22Rv1 (cell line): ENCODE results near the gene CTNNAL1.
"Not testable (repeated sequence)": the region's sequence is repeated elsewhere in the genome, so short reads cannot be mapped to it uniquely, and the experiment has no call there.

Experiments
- H3K27ac ChIP-seq: fragments of 450-650 bp; 2 replicates; pipeline ENCODE4 v1.5.1; 2017
- ZFX ChIP-seq: fragments of 450-650 bp; IDR thresholded peaks from 2 replicates; pipeline ENCODE4 v1.6.1; 2017; ENCODE audit warnings: antibody characterized with exemption, borderline replicate concordance
- TF ChIP-seq, protein P1 (sequence below): fragments of 450-650 bp; IDR thresholded peaks from 2 replicates; pipeline ENCODE4 v1.5.1; 2017; ENCODE audit warnings: mild to moderate bottlenecking

CTNNAL1 gene

DNA sequence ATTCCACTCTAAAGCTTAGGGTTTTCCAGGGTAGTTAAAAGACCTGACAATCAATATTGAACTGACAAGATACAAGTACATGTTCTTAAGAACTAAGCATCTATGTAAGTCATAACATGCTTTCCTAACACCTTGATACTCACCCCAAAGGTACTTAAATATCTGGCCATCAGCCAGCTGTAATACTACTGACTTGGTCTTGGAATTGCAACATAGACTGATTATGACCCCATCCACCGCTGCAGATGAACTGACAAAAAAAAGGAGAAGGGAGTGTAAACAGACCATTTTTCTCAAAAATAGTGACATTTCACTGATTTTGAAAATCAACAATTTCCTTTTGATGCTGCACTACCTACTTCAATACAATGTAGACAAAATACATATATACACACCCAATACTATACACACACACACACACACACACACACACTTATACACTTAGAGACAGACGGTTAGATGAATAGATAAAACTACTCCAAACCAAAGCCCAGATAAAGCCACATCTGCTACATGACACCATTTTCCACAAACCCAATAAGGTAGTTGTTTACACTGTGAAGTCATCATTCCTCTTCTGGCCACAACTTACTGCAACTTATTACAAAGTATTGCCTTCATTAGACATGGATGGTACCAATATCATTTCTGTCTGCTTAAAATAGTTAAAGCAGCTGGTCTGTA, 109.7 kb downstream of the CTNNAL1 start:
- no peak overlapping the region for H3K27ac ChIP-seq

DNA sequence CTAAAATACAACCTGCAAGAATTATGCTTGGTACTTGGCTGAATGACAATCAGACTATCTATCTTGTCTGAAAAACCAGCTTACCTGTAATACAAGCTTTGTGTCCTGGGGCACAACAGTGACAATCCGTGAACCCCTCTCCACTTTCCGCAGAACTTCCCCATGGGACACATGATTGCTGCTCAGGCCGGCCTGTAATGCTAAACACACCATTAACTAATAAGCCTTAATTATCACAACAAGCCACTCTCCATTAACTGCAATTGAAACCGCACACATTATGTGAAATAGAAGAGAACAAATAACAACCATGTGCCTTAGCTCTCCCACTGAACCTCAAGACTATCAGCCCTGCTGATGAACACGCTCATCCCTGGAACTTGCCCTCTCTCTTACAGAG, 113.1 kb downstream of the CTNNAL1 start:
- TF ChIP-seq ZFX: no peak
- TF ChIP-seq, protein P1, sequence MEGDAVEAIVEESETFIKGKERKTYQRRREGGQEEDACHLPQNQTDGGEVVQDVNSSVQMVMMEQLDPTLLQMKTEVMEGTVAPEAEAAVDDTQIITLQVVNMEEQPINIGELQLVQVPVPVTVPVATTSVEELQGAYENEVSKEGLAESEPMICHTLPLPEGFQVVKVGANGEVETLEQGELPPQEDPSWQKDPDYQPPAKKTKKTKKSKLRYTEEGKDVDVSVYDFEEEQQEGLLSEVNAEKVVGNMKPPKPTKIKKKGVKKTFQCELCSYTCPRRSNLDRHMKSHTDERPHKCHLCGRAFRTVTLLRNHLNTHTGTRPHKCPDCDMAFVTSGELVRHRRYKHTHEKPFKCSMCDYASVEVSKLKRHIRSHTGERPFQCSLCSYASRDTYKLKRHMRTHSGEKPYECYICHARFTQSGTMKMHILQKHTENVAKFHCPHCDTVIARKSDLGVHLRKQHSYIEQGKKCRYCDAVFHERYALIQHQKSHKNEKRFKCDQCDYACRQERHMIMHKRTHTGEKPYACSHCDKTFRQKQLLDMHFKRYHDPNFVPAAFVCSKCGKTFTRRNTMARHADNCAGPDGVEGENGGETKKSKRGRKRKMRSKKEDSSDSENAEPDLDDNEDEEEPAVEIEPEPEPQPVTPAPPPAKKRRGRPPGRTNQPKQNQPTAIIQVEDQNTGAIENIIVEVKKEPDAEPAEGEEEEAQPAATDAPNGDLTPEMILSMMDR: no peak
- H3K27ac ChIP-seq: no peak overlapping the region

More for the DNA sequence above, 109.7 kb downstream of the CTNNAL1 start:
- TF ChIP-seq, protein P1: no peak

DNA sequence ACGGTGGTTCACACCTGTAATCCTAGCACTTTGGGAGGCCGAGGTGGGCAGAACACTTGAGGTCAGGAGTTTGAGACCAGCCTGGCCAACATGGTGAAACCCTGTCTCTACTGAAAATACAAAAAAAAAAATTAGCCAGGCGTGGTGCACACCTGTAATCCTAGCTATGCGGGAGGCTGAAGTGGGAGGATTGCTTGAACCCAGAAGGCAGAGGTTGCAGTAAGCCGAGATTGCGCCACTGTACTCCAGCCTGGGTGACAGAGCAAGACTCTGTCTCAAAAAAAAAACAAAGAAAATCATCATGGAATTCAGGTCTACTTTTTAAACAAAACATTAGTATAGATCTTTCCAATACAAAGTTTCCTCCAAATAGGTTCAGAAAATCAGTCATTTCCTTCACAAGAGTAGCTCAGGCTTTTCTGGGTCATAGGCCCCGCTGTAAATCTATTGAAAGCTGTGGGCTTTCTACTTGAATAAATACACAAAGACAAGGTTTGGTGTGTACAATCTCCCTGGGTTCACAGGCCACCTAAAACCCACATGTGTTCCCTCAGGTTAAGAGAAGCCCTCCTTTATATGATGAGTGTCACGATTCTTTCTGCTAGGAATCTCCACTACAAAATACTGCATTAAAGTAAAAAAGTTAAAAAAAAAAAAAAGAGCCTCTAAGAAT, 114.1 kb downstream of the CTNNAL1 start:
- H3K27ac ChIP-seq: not testable (repeated sequence)

DNA sequence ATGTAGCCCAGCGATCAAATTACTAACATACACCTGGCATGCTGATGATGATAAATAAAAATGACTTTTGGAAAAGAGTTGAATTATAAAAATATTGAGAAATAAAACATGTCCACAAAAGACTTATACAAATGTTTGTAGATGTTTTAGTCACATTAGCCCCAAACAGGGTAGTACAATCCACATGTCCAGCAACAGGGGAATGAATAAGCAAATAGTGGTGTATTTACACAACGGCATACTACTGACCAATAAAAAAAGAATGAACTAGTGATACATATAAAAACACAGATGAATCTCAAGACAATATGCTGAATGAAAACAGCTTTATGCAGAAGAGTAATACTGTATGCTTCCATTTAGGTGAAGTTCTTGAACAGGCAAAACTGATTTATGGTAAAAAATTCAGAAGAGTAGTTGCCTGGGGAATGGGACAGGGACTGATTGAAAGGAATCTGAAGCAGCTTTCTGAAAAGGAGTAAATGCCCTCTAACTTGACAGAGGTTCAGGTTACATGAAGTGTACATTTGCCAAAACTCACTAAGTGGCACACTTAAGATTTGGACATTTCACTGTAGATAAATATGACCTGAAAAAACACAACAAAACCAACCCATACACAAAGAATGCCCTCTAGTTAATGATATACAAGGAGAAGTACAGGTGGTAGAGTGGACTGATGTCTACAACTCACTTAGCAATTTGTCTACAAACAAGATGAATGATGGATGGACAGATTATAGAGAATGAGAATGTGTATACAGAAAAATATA, 115.8 kb downstream of the CTNNAL1 start:
- TF ChIP-seq, protein P1: no peak
- TF ChIP-seq ZFX: no peak
- H3K27ac ChIP-seq: no peak overlapping the region

DNA sequence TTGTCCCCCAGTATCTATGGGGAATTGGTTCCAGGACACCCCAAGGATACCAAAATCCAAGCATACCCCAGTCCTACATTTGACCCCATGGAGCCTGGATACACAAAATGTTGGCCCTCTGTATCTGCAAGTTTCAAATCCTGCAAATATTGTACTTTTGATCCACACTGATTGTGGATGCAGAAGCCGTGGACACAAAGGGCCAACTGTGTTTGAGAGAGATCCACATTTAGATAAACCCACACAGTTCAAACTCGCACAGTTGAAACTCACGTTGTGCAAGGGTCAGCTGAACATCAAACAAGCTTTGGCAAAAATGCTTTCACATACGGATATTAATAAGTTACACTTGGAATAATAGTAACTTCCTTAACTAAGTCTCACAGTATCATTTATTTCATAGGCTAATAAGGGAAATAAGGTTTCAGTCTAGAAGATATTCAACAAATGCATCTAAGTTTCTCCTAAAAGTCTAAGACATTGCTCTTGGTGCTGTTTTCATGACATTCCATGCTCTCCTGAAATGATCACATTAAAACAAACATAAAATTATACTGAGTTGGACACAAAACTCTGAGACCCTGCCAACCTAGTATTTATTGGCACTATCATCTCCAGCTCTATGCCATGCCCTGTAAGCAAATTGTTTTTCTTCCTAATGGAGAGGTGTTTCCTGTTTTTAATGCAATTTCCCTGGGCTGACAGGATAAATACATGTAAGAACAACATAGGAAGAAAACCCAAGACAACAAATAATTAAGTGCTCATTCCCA, 118.9 kb downstream of the CTNNAL1 start:
- TF ChIP-seq, protein P1: no peak
- no peak for TF ChIP-seq ZFX
- H3K27ac ChIP-seq: no peak overlapping the region
